Measurements from ENCODE around the gene TRIO.

Gene TRIO

GRCh38 chr5:14487897-14488570 is 344.9 kb downstream of the TRIO start:
- DNase-seq (ENCODE audit: low read depth in 2 of 2) = no peak

GRCh38 chr5:14488709-14489108 is 345.6 kb downstream of the TRIO start:
- DNase-seq (ENCODE audit: low read depth in 2 of 2) = no peak

GRCh38 chr5:14489643-14490042 is 346.5 kb downstream of the TRIO start:
- no peak for DNase-seq (ENCODE audit: low read depth in 2 of 2)

- DNase-seq (ENCODE audit: low read depth in 2 of 2) = no peak
These were observed 347.2 kb downstream of the TRIO start for GRCh38 chr5:14490309-14490711.

- no peak for DNase-seq (ENCODE audit: low read depth in 2 of 2)
These were observed 348.1 kb downstream of the TRIO start for GRCh38 chr5:14491015-14491915.

- DNase-seq (ENCODE audit: low read depth in 2 of 2) = no peak
These were observed 349.3 kb downstream of the TRIO start for GRCh38 chr5:14492331-14492964.

GRCh38 chr5:14495301-14495700 is 352.2 kb downstream of the TRIO start:
- DNase-seq (ENCODE audit: low read depth in 2 of 2) = no peak

GRCh38 chr5:14497311-14497710 is 354.2 kb downstream of the TRIO start:
- no peak for DNase-seq (ENCODE audit: low read depth in 2 of 2)

- DNase-seq (ENCODE audit: low read depth in 2 of 2) = no peak
These were observed 358.5 kb downstream of the TRIO start for GRCh38 chr5:14501353-14502293.

GRCh38 chr5:14502294-14502690 is 359.1 kb downstream of the TRIO start:
- DNase-seq (ENCODE audit: low read depth in 2 of 2) = no peak

- no peak for DNase-seq (ENCODE audit: low read depth in 2 of 2)
These were observed 360.0 kb downstream of the TRIO start for GRCh38 chr5:14503017-14503680.

- DNase-seq (ENCODE audit: low read depth in 2 of 2) = no peak
These were observed 360.7 kb downstream of the TRIO start for GRCh38 chr5:14503681-14504331.

- no peak for DNase-seq (ENCODE audit: low read depth in 2 of 2)
These were observed 361.2 kb downstream of the TRIO start for GRCh38 chr5:14504332-14504727.

- no peak for DNase-seq (ENCODE audit: low read depth in 2 of 2)
These were observed 361.7 kb downstream of the TRIO start for GRCh38 chr5:14504816-14505215.

- no peak for DNase-seq (ENCODE audit: low read depth in 2 of 2)
These were observed 362.4 kb downstream of the TRIO start for GRCh38 chr5:14505310-14506139.

- no peak for DNase-seq (ENCODE audit: low read depth in 2 of 2)
These were observed 363.0 kb downstream of the TRIO start for GRCh38 chr5:14506140-14506538.

- no peak for DNase-seq (ENCODE audit: low read depth in 2 of 2)
These were observed 363.5 kb downstream of the TRIO start for GRCh38 chr5:14506661-14507060.

- no peak for DNase-seq (ENCODE audit: low read depth in 2 of 2)
These were observed 364.2 kb downstream of the TRIO start for GRCh38 chr5:14507156-14507941.

- DNase-seq (ENCODE audit: low read depth in 2 of 2) = no peak
These were observed 364.9 kb downstream of the TRIO start for GRCh38 chr5:14508046-14508445.

Data from stimulated activated CD8-positive, alpha-beta memory T cell treated with anti-CD3 and anti-CD28 coated beads, Interleukin-15, amount 100 ng/mL, for 48 hours (primary cell).